Activated T-cell treated with anti-CD3 and anti-CD28 coated beads for 24 hours (primary cell): ENCODE measurements around the gene SHOC2.
A peak's percentile ranks its signal among the peaks of the same experiment; 100 is the strongest.

Source experiments
- DNase-seq: peaks from one replicate; pipeline ENCODE4 v3.0.0-alpha.2; 2020; ENCODE audit warnings: low read depth

SHOC2 gene

GRCh38 chr10:110919349-110919931 is at the start of gene SHOC2:
SHOC2 (plus strand) TSS chr10:110919604; CDS start chr10:110964359, 44,755 bp downstream.
- no peak for DNase-seq

- DNase-seq, result no peak
These were observed 48.5 kb upstream of the SHOC2 start for GRCh38 chr10:110870823-110871297.

GRCh38 chr10:110871298-110872084 is 47.9 kb upstream of the SHOC2 start, which contains the start of gene PDCD4:
PDCD4 (plus strand) TSS chr10:110871928; CDS start chr10:110876028, 4,100 bp downstream.
- peak; percentile 91 for DNase-seq

DNA sequence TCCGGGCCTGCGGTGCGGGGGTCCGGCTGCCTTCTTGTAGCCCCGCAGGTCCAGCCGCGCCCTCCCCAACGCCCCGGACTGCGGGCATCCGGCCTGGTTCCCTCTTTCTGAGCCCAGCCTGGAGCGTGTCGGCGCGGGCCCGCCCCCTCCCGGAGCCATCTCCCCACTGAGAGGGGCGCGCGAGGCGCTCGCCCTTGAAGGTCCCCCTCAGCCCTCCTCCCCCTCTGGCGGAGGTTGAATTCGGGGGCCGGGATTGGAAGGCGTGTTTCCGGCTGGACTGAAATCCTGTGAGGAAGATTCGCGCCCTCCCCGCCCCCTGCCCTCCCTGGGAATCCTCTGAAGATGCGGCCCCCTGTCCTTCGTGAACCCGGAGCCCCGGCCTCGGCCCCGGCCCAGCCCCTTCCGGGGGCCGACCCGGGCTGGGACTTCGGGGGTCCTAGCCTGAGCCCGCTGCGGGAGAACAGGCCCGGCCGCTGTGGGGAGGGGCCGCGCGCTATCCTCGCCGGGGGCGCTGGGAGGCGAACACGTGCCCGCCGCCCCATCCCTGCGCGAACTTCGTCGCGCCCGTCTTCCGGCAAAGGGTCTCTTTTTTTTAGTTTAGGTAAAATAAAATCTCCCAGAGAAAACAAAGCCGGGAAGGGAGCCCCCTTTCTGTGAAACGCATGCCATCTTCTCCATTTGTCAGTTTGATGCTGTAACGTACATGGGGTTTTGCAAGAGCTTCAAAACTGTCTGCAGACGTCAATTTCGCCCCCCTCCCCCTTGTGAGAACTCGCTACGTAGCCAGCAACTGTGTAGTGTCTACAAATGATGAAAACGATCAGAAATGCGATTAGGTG is 47.0 kb upstream of the SHOC2 start:
- DNase-seq, result peak; percentile 65

GRCh38 chr10:110872984-110873923 is 46.1 kb upstream of the SHOC2 start:
- no peak for DNase-seq

DNA sequence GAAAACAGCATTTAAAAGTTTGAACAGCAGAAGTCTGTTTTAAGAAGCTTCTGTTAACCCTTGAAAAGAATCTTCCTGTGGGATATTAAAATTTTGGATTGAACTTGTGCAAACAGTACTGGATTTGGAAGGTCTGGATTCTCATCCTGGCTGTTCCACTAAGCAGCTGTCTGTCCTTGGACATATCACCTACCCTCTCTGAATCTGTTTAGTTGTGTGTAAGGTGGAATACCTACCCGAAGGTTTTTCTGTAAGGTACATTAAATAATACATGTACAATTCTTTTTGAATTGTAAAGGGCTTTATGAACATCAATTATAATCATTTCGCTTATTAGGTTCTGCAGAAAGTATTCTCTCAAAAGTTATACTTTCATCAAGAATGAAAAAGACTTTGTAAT is 45.5 kb upstream of the SHOC2 start:
- no peak for DNase-seq

DNA sequence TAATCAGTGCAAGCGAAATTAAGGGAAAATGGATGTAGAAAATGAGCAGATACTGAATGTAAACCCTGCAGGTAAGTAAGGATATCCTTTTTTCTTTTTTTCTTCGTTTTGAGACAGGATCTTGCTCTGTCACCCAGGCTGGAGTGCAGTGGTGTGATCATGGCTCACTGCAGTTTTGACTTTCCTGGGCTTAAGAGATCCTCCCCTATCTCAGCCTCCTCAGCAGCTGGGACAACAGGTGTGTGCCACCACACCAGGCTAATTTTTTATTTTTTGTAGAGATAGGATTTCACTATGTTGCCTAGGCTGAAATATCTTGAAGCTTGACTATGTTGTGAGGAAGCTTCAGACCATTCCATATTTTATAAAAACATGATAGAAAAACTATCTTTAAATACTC is 43.4 kb upstream of the SHOC2 start:
- no peak for DNase-seq

- DNase-seq, result no peak
These were observed 42.6 kb upstream of the SHOC2 start for GRCh38 chr10:110876788-110877187.

GRCh38 chr10:110880012-110880411 is 39.4 kb upstream of the SHOC2 start:
- no peak for DNase-seq

- no peak for DNase-seq
These were observed 38.2 kb upstream of the SHOC2 start for GRCh38 chr10:110881247-110881646.

GRCh38 chr10:110881905-110882304 is 37.5 kb upstream of the SHOC2 start:
- DNase-seq, result no peak

GRCh38 chr10:110883924-110884323 is 35.5 kb upstream of the SHOC2 start:
- DNase-seq, result no peak

DNA sequence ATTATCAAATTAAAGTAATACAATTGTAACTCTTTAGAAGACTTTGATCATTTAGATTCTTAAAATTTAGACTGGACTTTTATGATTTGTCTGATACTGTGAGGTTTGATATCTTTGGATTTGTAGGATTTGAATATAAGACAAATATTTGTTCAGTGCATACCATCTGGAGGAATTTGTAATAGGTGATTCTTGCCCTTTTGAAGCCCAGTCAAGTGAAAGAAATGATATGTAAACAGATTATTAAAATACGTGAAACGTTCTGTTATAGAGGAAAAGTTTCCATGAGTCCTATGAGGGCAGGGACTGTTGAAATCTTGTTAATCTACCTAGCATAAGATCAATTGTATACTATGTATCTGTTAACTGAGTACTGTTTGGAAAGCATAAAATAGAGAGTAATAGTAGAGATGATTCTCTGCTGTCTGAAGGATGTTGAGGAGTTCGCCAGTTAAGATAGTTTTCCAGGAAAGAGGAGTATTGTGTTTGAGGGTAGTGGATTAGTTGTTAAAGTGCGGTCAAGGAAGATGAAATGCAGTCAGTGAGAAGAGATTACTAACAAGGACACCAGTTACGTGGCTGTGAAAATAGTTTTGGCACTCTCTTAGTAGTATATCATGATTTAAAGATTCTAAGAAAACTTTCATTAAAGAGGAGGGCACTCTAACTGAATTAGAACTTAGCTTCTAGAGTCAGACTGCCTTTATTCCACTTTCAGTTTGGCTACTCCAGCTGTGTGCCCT is 33.3 kb upstream of the SHOC2 start:
- no peak for DNase-seq

DNA sequence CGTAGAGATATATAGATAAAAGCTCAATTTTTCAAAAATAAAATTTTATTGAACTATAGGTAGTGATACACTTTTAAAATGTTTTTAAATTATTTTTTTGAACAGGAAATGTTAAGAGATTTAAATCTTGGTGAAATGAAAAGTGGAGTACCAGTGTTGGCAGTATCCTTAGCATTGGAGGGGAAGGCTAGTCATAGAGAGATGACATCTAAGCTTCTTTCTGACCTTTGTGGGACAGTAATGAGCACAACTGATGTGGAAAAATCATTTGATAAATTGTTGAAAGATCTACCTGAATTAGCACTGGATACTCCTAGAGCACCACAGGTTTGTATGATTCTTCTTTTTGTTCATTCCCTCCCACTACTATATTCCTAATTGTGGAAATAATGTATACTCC is 31.8 kb upstream of the SHOC2 start:
- DNase-seq, result no peak

DNA sequence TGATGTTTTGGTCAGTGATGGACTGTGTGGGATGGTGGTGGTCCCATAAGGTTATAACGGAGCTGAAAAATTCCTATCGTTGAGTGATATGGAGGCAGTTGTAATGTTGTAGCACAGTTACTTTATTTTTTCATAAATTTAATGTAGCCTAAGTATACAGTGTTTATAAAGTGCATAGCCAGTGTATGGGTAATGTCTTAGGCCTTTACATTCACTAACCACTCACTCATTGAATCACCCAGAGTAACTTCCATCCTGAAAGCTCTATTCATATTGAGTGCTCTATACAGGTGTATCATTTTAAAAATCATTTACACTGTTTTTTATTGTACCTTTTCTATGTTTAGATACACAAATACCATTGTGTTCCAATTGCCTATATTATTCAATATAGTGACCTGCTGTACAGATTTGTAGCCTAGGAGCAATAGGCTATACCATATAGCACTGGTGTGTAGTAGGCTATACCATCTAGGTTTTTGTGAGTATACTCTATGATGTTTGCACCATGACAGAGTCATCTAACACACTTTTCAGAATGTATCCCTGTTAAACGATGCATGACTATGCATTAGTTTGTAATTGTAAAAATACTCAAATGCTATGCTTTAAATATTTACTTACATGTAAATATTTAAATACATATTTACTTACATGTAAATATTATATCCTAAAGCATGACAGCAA is 26.7 kb upstream of the SHOC2 start:
- no peak for DNase-seq

- DNase-seq, result no peak
These were observed 25.7 kb upstream of the SHOC2 start for GRCh38 chr10:110893559-110894179.

DNA sequence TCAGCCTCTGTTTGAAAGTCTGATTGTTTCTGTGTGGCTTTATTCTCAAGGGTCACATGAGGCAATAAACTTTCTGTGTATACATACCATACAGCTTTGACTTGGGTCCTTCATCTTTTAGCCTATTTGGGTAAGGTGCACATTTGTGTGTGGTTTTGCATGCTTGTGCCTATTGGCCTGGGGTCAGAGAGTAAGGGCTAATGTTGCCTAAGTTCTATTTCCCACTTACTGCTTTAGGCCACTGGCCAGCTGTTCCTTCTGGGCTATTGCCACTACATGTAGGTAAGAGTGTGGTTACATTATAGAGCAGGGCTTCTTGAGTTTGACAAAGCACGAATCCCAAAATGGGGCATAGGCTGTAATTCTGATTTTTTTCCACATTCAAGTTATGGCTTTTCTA is 22.2 kb upstream of the SHOC2 start:
- no peak for DNase-seq

GRCh38 chr10:110898391-110898790 is 21.0 kb upstream of the SHOC2 start:
- no peak for DNase-seq

DNA sequence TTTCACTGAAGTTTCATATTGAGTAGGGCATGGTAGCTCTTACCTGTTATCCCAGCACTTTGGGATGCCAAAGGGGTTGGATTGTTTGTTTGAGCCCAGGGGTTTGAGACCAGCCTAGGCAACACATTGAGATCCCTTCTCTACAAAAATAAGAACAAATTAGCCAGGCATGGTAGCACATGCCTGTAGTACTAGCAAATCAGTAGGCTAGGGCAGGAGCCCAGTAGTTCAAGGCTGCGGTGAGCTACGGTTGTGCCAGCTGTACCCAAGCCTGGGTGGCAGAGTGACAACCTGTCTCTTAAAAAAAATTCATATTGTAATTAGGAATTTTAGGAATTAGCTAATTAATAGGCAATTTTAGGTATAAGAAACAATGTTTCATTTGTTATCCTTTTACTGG is 18.4 kb upstream of the SHOC2 start:
- no peak for DNase-seq
